Measurements from ENCODE around the gene GPANK1. TPM values are rescaled to one million over a fixed set of nuclear protein-coding genes. Genes with fewer than 3 reads are reported as not detected.

The GPANK1 gene
- total and polyA plus RNA-seq, 2 of the 4 experiments (the other 2 are of a cell fraction), result 6.1 to 13.8 TPM

- Histone ChIP-seq H3K4me2 (ENCODE audit: low read depth, low read length) (no peak overlapping the region), H2BK20ac (ENCODE audit: low read depth, low read length) (no peak overlapping the region), H3K79me1 (ENCODE audit: low read depth in 1 of 2, low read length in 2 of 2) (peaks cover 31 to 46% of the 10 kb centered on the region in 2 experiments), H3K27me3 (ENCODE audit: control insufficient read depth, insufficient read depth, low read length) (no peaks in the 10 kb centered on the region), H3K23ac (ENCODE audit: low read depth, low read length) (no peak overlapping the region), H3K27ac (ENCODE audit: insufficient read depth, low read length) (no peak overlapping the region), H3K36me3 (ENCODE audit: control insufficient read depth, insufficient read depth, low read length) (peaks cover 87% of the 10 kb centered on the region), H2BK120ac (ENCODE audit: low read depth, low read length) (no peak overlapping the region), H4K20me1 (ENCODE audit: insufficient read depth, low read length) (peaks cover 24% of the 10 kb centered on the region), H2AFZ (replicated peaks; ENCODE audit: low read length, poor library complexity) (no peak overlapping the region), H2BK15ac (ENCODE audit: low read depth, low read length) (no peak overlapping the region), H2AK5ac (ENCODE audit: low read depth, low read length) (no peak overlapping the region), H3K56ac (ENCODE audit: extremely low read depth, insufficient read depth, low read length) (no peak overlapping the region), H3K9me1 (ENCODE audit: insufficient read depth, low read length) (no peaks in the 10 kb centered on the region), H3K9me3 (ENCODE audit: control insufficient read depth, insufficient read depth, low read length) (no peaks in the 10 kb centered on the region), H3K9ac (ENCODE audit: low read depth, low read length) (no peak overlapping the region), H4K5ac (ENCODE audit: low read depth, low read length) (no peak overlapping the region), H4K8ac (ENCODE audit: low read depth in 2 of 2, low read length in 2 of 2) (no peak overlapping the region), H3K4ac (ENCODE audit: low read depth, low read length) (no peak overlapping the region), H3K14ac (replicated peaks; ENCODE audit: low read depth, low read length) (no peak overlapping the region), H4K91ac (ENCODE audit: insufficient read depth, low read depth, low read length) (no peak overlapping the region), H2AK9ac (replicated peaks; ENCODE audit: low read depth, low read length, poor library complexity) (no peak overlapping the region), H2BK5ac (ENCODE audit: low read depth, low read length, poor library complexity, severe bottlenecking) (peak overlapping the region; percentile 41), H3K4me3 (ENCODE audit: insufficient read depth, low read depth, low read length) (no peak overlapping the region), H3K18ac (ENCODE audit: low read depth, low read length) (no peak overlapping the region), H3K4me1 (ENCODE audit: control insufficient read depth, insufficient read depth, low read length) (no peaks in the 10 kb centered on the region)
- DNase-seq (no peak), ATAC-seq (ENCODE audit: low read depth) (no peak)
- intact Hi-C loops (cut with micrococcal nuclease) (no loop called here), dilution Hi-C loops (cut with HindIII; ENCODE audit: low sequenced_read_pairs, unreplicated experiment) (no loop called here), in situ Hi-C loops (cut with MboI; ENCODE audit: low sequenced_read_pairs) (no loop called here)
- no CpG with 5 or more reads among the region's 7 CpGs for WGBS, 2 experiments (ENCODE audit: extremely low coverage in 2 of 2, insufficient read length in 1 of 2)
- ChIA-PET POLR2A (ENCODE audit: unreplicated experiment) (no interaction called here), CTCF (no interaction called here)
- no TSS peak for BruUV-seq (replicated peaks)
- TF ChIP-seq MAFK (IDR thresholded peaks at IDR 0.05; ENCODE audit: low read depth, low read length) (no peak), BHLHE40 (IDR thresholded peaks at IDR 0.05; ENCODE audit: low read depth, low read length) (no peak), RAD21 (IDR thresholded peaks at IDR 0.05; ENCODE audit: low read length) (no peak), CEBPB (IDR thresholded peaks at IDR 0.05; ENCODE audit: low read depth, low read length) (no peak), ELK1 (IDR thresholded peaks at IDR 0.05; ENCODE audit: borderline replicate concordance, low read depth, low read length) (no peak), MAZ (IDR thresholded peaks at IDR 0.05; ENCODE audit: borderline replicate concordance, low read depth, low read length) (no peak), MXI1 (IDR thresholded peaks at IDR 0.05; ENCODE audit: borderline replicate concordance, low read depth, low read length) (no peak), SMC3 (IDR thresholded peaks at IDR 0.05; ENCODE audit: low read depth, low read length) (no peak), USF2 (IDR thresholded peaks at IDR 0.05; ENCODE audit: low read depth, low read length) (no peak), RFX5 (IDR thresholded peaks at IDR 0.05; ENCODE audit: low read depth, low read length) (no peak), POLR2A (IDR thresholded peaks at IDR 0.05; ENCODE audit: low read depth, low read length) (no peak), FOS (IDR thresholded peaks at IDR 0.05; ENCODE audit: low read depth, low read length) (no peak), CHD1 (IDR thresholded peaks at IDR 0.05; ENCODE audit: low read depth, low read length) (no peak), CTCF (conservative IDR thresholded peaks at IDR 0.05; ENCODE audit: low read depth, low read length) (no peak), RCOR1 (IDR thresholded peaks at IDR 0.05; ENCODE audit: insufficient replicate concordance, low read length) (no peak), NFE2L2 (IDR thresholded peaks at IDR 0.05; ENCODE audit: low read depth, low read length) (no peak)
Observed at GRCh38 chr6:31633447-31633846, 31.4 kb downstream of the GPANK1 start.

Data from IMR-90 (cell line).